K562 (cell line): ENCODE results near the gene UBE2QL1. TPM values are rescaled to one million over a fixed set of nuclear protein-coding genes. Genes with fewer than 3 reads are reported as not detected.
A peak's percentile ranks its signal among the peaks of the same experiment; 100 is the strongest.

ENCODE experiments used
- ATAC-seq: fragments of 200-7000 bp; cut with Tn5 transposase; 3 replicates; pipeline ENCODE4 v1.9.1; 2020; ENCODE audit warnings: moderate library complexity
- BruUV-seq: library from RNA; stranded (reverse); fragments of 400-500 nt; replicated peaks from 2 replicates; lab custom pipeline; 2021; lab: Mats Ljungman, UMichigan
- CTCF ChIA-PET: fragments of 300-600 bp; formaldehyde crosslinking; extraction: SDS; loops from one replicate; lab custom pipeline; 2021; ENCODE audit warnings: low intra/inter-chr PET ratio; lab: Yijun Ruan, JAX
- POLR2A ChIA-PET: fragments of 300-600, 350-650 bp; sonication (Branson Sonifier 250); formaldehyde crosslinking; extraction: SDS; loops from one replicate; lab custom pipeline; 2021; ENCODE audit warnings: antibody characterized with exemption, inconsistent platforms; lab: Yijun Ruan, JAX
- DNase-seq, 4 experiments: peaks; one replicate each; pipeline versions ENCODE4 v3.0.0 to v3.0.0-alpha.2; 2011 to 2018; ENCODE audit warnings: low spot score in 3 of 4, mixed read lengths in 3 of 4; ENCODE audit errors: extremely low read depth in 1 of 4
- FAIRE-seq: peaks from 2 replicates; lab custom pipeline; 2011; peaks lifted over from hg19 to GRCh38; lab: Jason Lieb, UNC
- H2AFZ ChIP-seq: 2 replicates; pipeline ENCODE4 v1.6.0; 2011; ENCODE audit warnings: low read depth, low read length, control low read depth, inconsistent platforms
- H3K27ac ChIP-seq: fragments of 200-600 bp; 3 replicates; pipeline ENCODE4 v1.8.0; 2011; ENCODE audit warnings: low read depth, mild to moderate bottlenecking, control low read depth, inconsistent platforms, low read length, moderate library complexity, mixed read lengths; ENCODE audit errors: extremely low read depth
- H3K27me3 ChIP-seq, 2 experiments: fragments of 300-600 bp in 1 of 2; 2 replicates in 1 of 2; 3 replicates in 1 of 2; pipeline versions ENCODE4 v1.6.0 to v1.8.0; 2011; ENCODE audit warnings: inconsistent platforms in 2 of 2, low read length in 2 of 2, mild to moderate bottlenecking in 1 of 2, mixed read lengths in 1 of 2, moderate library complexity in 1 of 2; ENCODE audit not compliant: control insufficient read depth in 2 of 2, insufficient read depth in 2 of 2
- H3K36me3 ChIP-seq: fragments of 300-600 bp; 3 replicates; pipeline ENCODE4 v1.8.0; 2011; ENCODE audit warnings: mild to moderate bottlenecking, low read length, inconsistent platforms; ENCODE audit not compliant: control insufficient read depth, insufficient read depth
- H3K4me1 ChIP-seq, 2 experiments: fragments of 200-600 bp in 1 of 2; replicated peaks in 1 of 2; 2 replicates in 1 of 2; 3 replicates in 1 of 2; pipeline versions ENCODE4 v1.5.1 to v1.8.0; 2011; ENCODE audit warnings: inconsistent platforms in 2 of 2, low read length in 2 of 2, mild to moderate bottlenecking in 1 of 2, mixed read lengths in 1 of 2, moderate library complexity in 1 of 2; ENCODE audit not compliant: control insufficient read depth in 2 of 2, insufficient read depth in 2 of 2
- H3K4me2 ChIP-seq: 2 replicates; pipeline ENCODE4 v1.6.1; 2011; ENCODE audit warnings: low read length, control low read depth, inconsistent platforms, mixed read lengths; ENCODE audit not compliant: insufficient read depth
- H3K4me3 ChIP-seq: fragments of 200-600 bp; sonication (generic), shearing (Covaris generic); 2 replicates; pipeline ENCODE4 v1.5.1; 2016; ENCODE audit warnings: control low read depth, inconsistent platforms
- H3K79me2 ChIP-seq: fragments of 200-600 bp; 3 replicates; pipeline ENCODE4 v1.8.0; 2011; ENCODE audit warnings: low read length, inconsistent platforms; ENCODE audit not compliant: control insufficient read depth, insufficient read depth
- H3K9ac ChIP-seq, 2 experiments: 2 replicates each; pipeline versions ENCODE4 v1.6.0 to v1.6.1; 2011; ENCODE audit warnings: low read depth in 2 of 2, low read length in 2 of 2, control low read depth in 1 of 2, inconsistent platforms in 1 of 2, mild to moderate bottlenecking in 1 of 2, mixed read lengths in 1 of 2; ENCODE audit not compliant: insufficient read depth in 1 of 2
- H3K9me1 ChIP-seq: one replicate; pipeline ENCODE4 v1.6.0; 2011; ENCODE audit warnings: inconsistent platforms, mild to moderate bottlenecking, low read length, moderate library complexity; ENCODE audit not compliant: control insufficient read depth, insufficient read depth
- H3K9me3 ChIP-seq: replicated peaks from 2 replicates; pipeline ENCODE4 v1.5.1; 2011; ENCODE audit warnings: low read depth, low read length, inconsistent platforms; ENCODE audit not compliant: control insufficient read depth, insufficient read depth
- H4K20me1 ChIP-seq: replicated peaks from 2 replicates; pipeline ENCODE4 v1.6.1; 2011; ENCODE audit warnings: low read length, inconsistent platforms, mixed read lengths; ENCODE audit not compliant: control insufficient read depth, insufficient read depth
- JUND ChIP-seq, 2 experiments: IDR thresholded peaks; 2 replicates in 1 of 2; 3 replicates in 1 of 2; pipeline ENCODE4 v1.6.1; 2011; ENCODE audit warnings: borderline replicate concordance in 2 of 2, low read depth in 2 of 2, low read length in 2 of 2, improper control_type of control experiment in 1 of 2, missing biosample characterization in 1 of 2, missing genetic modification characterization in 1 of 2, missing genetic modification reagents in 1 of 2
- KDM4B ChIP-seq, 2 experiments: fragments of 450-650 bp in 1 of 2; sonication (generic) in 1 of 2; IDR thresholded peaks; 2 replicates each; pipeline ENCODE4 v1.6.1; 2016 to 2017; ENCODE audit warnings: borderline replicate concordance in 2 of 2, antibody characterized with exemption in 1 of 2, low read depth in 1 of 2, mild to moderate bottlenecking in 1 of 2
- L3MBTL2 ChIP-seq: fragments of 450-650 bp; IDR thresholded peaks from 2 replicates; pipeline ENCODE4 v1.6.1; 2016; ENCODE audit warnings: mild to moderate bottlenecking, moderate library complexity
- PRPF4 ChIP-seq: fragments of 200-400 bp; formaldehyde crosslinking; IDR thresholded peaks from one replicate; pipeline ENCODE4 v1.6.1; 2017; ENCODE audit warnings: low read length, low read depth, mild to moderate bottlenecking; ENCODE audit not compliant: insufficient read depth, poor library complexity, severe bottlenecking
- RAD51 ChIP-seq: fragments of 450-650 bp; IDR thresholded peaks from 2 replicates; pipeline ENCODE4 v1.7.1; 2016; ENCODE audit warnings: low read depth, mild to moderate bottlenecking, borderline replicate concordance
- ZNF184 ChIP-seq: sonication (generic); formaldehyde crosslinking; IDR thresholded peaks from 2 replicates; pipeline ENCODE4 v1.5.0; 2020; ENCODE audit warnings: missing genetic modification reagents
- WGBS: fragments of 100-300 bp; shearing (Covaris generic); methylation state at CpG from one replicate; pipeline ENCODE4 v1.1.6; 2016; ENCODE audit warnings: low coverage, mixed read lengths; ENCODE audit not compliant: insufficient coverage; ENCODE audit errors: missing lambda C conversion rate; 5-methylcytosine and 5-hydroxymethylcytosine counted together
- in situ Hi-C: fragments of 300-500 bp; cut with MboI; formaldehyde crosslinking; loops from 4 replicates; pipeline ENCODE4 v1.15.0; 2018; ENCODE audit warnings: inconsistent platforms, mixed read lengths
- intact Hi-C: fragments of 100-400 bp; cut with micrococcal nuclease; formaldehyde crosslinking; loops from 2 replicates; pipeline ENCODE4 v1.14.2; 2022
- polyA plus RNA-seq, 8 experiments: library from polyadenylated mRNA; depleted of rRNA in 4 of 8; stranded (reverse) in 5 of 8; unstranded in 3 of 8; fragments of >200 nt; fragmentation: Nextera tagmentation in 2 of 8; fragmentation: Illumina TruSeq in 1 of 8; extraction: Ambion mirVana in 2 of 8; extraction: Trizol in 1 of 8; gene quantifications; 2 replicates each; pipeline versions ENCODE4 v1.2.1 to v1.2.3, GENCODE V29; 2011 to 2014; ENCODE audit warnings: inconsistent platforms in 1 of 8, missing spikeins in 1 of 8
- total RNA-seq, 7 experiments: library from RNA; depleted of rRNA in 6 of 7; stranded (reverse); fragments of >200 nt in 6 of 7; fragmentation: Illumina TruSeq in 2 of 7; extraction: Trizol in 2 of 7; gene quantifications; 2 replicates each; pipeline versions ENCODE4 v1.2.1 to v1.2.3, GENCODE V29; 2011 to 2021; ENCODE audit warnings: low replicate concordance in 1 of 7
- TF ChIP-seq, protein P1 (sequence below): sonication (generic); formaldehyde crosslinking; IDR thresholded peaks from 2 replicates; pipeline ENCODE4 v1.5.0; 2020; ENCODE audit warnings: missing genetic modification reagents
- TF ChIP-seq, protein P2 (sequence below): fragments of 450-650 bp; IDR thresholded peaks from 2 replicates; pipeline ENCODE4 v1.7.1; 2018; ENCODE audit warnings: mild to moderate bottlenecking, low read depth; ENCODE audit not compliant: partially characterized antibody
- TF ChIP-seq, protein P3 (sequence below): fragments of 200-800 bp; sonication (Bioruptor generic); IDR thresholded peaks from 2 replicates; pipeline ENCODE4 v1.6.1; 2016; ENCODE audit warnings: missing genetic modification characterization, missing compliant biosample characterization
- TF ChIP-seq, protein P4 (sequence below): sonication (generic); formaldehyde crosslinking; IDR thresholded peaks from 2 replicates; pipeline ENCODE4 v1.9.0; 2022; ENCODE audit warnings: mild to moderate bottlenecking, missing genetic modification reagents
- TF ChIP-seq, protein P5 (sequence below): sonication (generic); formaldehyde crosslinking; IDR thresholded peaks from 2 replicates; pipeline ENCODE4 v1.9.0; 2022; ENCODE audit warnings: mild to moderate bottlenecking, missing genetic modification reagents

Gene UBE2QL1
- total and polyA plus RNA-seq, 9 of the 15 experiments (the other 6 are each of a cell fraction or from before 2014, with no cell fraction given): not detected

DNA sequence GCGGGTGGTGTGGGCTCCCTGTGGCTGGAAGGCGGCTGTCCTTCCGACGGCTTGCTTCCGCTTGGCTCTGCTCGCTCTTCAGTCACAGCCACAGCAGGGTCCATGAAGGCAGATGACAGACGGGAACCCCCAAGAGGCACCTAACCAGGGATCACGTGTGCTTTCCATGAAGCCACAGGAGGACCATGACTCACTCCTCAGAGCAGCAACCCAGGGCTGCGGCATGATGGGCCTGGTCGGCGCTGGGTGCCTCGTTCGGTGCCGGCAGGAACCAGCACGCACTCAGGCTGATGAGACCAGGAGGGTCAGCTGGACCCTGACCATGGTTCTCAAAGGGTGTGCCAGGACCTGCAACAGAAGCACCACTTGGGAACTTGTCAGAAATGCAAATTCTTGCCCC is 37.5 kb upstream of the UBE2QL1 start:
- in situ Hi-C loops: no loop called here
- intact Hi-C loops: no loop called here
- Histone ChIP-seq H3K4me1 (peaks cover 10 to 34% of the 10 kb centered on the region in 2 experiments), H2AFZ (peak overlapping the region; percentile 33; the same call in 1 of the 2 replicates), H3K9me3 (0 out of 2 replicates have a peak, but pooled peaks cover 2% of the 10 kb centered on the region), H3K9ac (no peak overlapping the region), H3K4me2 (peak overlapping the region; percentile 23), H3K9me1 (no peaks in the 10 kb centered on the region), H4K20me1 (no peaks in the 10 kb centered on the region; the same call in 1 of the 2 replicates), H3K36me3 (no peaks in the 10 kb centered on the region), H3K27ac (no peak overlapping the region), H3K27me3 (peaks cover 26 to 46% of the 10 kb centered on the region in 2 experiments), H3K4me3 (no peak overlapping the region), H3K79me2 (no peaks in the 10 kb centered on the region)
- 7% methylated on average over 15 of the region's 15 CpGs for WGBS
- ChIA-PET POLR2A (no interaction called here), CTCF (no interaction called here)
- ATAC-seq (peak; percentile 66), DNase-seq (peak in 2 of 4 experiments; percentile 35 to 37), FAIRE-seq (no peak)
- BruUV-seq: no TSS peak
- TF ChIP-seq, protein P1, sequence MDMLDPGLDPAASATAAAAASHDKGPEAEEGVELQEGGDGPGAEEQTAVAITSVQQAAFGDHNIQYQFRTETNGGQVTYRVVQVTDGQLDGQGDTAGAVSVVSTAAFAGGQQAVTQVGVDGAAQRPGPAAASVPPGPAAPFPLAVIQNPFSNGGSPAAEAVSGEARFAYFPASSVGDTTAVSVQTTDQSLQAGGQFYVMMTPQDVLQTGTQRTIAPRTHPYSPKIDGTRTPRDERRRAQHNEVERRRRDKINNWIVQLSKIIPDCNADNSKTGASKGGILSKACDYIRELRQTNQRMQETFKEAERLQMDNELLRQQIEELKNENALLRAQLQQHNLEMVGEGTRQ (CRISPR knock-in tag): peak; percentile 88
- TF ChIP-seq L3MBTL2: peak; percentile 59
- TF ChIP-seq, protein P2, sequence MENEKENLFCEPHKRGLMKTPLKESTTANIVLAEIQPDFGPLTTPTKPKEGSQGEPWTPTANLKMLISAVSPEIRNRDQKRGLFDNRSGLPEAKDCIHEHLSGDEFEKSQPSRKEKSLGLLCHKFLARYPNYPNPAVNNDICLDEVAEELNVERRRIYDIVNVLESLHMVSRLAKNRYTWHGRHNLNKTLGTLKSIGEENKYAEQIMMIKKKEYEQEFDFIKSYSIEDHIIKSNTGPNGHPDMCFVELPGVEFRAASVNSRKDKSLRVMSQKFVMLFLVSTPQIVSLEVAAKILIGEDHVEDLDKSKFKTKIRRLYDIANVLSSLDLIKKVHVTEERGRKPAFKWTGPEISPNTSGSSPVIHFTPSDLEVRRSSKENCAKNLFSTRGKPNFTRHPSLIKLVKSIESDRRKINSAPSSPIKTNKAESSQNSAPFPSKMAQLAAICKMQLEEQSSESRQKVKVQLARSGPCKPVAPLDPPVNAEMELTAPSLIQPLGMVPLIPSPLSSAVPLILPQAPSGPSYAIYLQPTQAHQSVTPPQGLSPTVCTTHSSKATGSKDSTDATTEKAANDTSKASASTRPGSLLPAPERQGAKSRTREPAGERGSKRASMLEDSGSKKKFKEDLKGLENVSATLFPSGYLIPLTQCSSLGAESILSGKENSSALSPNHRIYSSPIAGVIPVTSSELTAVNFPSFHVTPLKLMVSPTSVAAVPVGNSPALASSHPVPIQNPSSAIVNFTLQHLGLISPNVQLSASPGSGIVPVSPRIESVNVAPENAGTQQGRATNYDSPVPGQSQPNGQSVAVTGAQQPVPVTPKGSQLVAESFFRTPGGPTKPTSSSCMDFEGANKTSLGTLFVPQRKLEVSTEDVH: no peak
- peak; percentile 84 for TF ChIP-seq JUND (IDR thresholded peaks at IDR 0.05; ENCODE audit: borderline replicate concordance, low read depth, low read length)
- TF ChIP-seq JUND (tag; IDR thresholded peaks at IDR 0.05; ENCODE audit: borderline replicate concordance, low read depth, low read length): peak; percentile 49; the same call in 1 of the 3 replicates
- no peak for TF ChIP-seq ZNF184
- TF ChIP-seq, protein P3, sequence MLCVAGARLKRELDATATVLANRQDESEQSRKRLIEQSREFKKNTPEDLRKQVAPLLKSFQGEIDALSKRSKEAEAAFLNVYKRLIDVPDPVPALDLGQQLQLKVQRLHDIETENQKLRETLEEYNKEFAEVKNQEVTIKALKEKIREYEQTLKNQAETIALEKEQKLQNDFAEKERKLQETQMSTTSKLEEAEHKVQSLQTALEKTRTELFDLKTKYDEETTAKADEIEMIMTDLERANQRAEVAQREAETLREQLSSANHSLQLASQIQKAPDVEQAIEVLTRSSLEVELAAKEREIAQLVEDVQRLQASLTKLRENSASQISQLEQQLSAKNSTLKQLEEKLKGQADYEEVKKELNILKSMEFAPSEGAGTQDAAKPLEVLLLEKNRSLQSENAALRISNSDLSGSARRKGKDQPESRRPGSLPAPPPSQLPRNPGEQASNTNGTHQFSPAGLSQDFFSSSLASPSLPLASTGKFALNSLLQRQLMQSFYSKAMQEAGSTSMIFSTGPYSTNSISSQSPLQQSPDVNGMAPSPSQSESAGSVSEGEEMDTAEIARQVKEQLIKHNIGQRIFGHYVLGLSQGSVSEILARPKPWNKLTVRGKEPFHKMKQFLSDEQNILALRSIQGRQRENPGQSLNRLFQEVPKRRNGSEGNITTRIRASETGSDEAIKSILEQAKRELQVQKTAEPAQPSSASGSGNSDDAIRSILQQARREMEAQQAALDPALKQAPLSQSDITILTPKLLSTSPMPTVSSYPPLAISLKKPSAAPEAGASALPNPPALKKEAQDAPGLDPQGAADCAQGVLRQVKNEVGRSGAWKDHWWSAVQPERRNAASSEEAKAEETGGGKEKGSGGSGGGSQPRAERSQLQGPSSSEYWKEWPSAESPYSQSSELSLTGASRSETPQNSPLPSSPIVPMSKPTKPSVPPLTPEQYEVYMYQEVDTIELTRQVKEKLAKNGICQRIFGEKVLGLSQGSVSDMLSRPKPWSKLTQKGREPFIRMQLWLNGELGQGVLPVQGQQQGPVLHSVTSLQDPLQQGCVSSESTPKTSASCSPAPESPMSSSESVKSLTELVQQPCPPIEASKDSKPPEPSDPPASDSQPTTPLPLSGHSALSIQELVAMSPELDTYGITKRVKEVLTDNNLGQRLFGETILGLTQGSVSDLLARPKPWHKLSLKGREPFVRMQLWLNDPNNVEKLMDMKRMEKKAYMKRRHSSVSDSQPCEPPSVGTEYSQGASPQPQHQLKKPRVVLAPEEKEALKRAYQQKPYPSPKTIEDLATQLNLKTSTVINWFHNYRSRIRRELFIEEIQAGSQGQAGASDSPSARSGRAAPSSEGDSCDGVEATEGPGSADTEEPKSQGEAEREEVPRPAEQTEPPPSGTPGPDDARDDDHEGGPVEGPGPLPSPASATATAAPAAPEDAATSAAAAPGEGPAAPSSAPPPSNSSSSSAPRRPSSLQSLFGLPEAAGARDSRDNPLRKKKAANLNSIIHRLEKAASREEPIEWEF (CRISPR knock-in tag): no peak
- TF ChIP-seq KDM4B (IDR thresholded peaks at IDR 0.05; ENCODE audit: borderline replicate concordance in 2 of 2, low read depth in 1 of 2): no peak
- no peak for TF ChIP-seq PRPF4
- TF ChIP-seq, protein P4, sequence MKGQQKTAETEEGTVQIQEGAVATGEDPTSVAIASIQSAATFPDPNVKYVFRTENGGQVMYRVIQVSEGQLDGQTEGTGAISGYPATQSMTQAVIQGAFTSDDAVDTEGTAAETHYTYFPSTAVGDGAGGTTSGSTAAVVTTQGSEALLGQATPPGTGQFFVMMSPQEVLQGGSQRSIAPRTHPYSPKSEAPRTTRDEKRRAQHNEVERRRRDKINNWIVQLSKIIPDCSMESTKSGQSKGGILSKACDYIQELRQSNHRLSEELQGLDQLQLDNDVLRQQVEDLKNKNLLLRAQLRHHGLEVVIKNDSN: peak; percentile 91
- TF ChIP-seq, protein P5, sequence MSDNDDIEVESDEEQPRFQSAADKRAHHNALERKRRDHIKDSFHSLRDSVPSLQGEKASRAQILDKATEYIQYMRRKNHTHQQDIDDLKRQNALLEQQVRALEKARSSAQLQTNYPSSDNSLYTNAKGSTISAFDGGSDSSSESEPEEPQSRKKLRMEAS (CRISPR knock-in tag): no peak
- TF ChIP-seq RAD51: peak; percentile 60
